IPS-NIHi11 (cell line): ENCODE results near the gene KHDC3L.
"Not testable (repeated sequence)": the region's sequence is repeated elsewhere in the genome, so short reads cannot be mapped to it uniquely, and the experiment has no call there.

ENCODE experiments used
- DNase-seq: peaks from one replicate; pipeline ENCODE4 v3.0.0; 2012; ENCODE audit warnings: mixed read lengths, low spot score

KHDC3L gene

DNA sequence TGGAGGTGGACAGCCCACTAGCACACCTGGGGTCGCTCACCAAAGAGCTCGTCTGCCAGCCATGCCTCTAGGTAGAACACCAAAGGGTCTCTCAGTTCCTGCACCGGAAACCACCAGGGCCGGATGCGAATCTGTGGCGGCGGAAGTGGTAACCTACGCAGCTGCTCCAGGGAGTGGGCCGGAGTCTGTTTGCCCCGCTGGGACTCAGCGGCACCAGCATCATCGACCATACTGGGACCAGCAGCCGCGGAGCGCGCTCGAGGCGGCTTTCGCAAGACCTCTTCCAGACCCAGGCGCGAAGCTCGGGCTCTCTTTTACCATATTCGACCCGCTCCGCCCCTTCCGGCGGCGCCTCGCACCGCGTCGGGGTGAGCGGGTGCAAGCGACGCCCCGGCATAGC lies 7.1 kb downstream of the KHDC3L start, which contains the start of gene OOEP:
OOEP (minus strand) TSS at position 335 of the 400 bp plus-strand sequence; CDS start at position 230, 105 bp downstream.
- DNase-seq = no peak

DNA sequence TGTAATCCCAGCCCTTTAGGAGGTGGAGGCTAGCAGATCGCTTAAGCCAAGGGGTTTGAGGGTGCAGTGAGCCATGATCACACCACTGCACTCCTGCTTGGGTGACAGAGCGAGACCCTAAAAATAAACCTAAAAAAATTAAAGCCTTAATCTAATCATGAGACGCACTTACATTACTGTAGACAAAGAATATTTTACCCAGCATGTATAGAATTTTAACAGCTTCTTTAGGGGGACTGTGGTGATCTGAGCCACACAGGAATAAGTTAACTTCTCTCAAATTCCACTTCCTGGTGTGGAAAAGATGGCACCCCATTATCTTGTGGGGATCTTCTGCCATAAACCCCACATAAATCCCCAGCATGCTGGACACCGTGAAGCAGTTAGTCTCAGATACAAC lies 9.5 kb downstream of the KHDC3L start:
- DNase-seq = no peak

- DNase-seq = no peak
Measured at GRCh38 chr6:73372516-73372915, 10.1 kb downstream of the KHDC3L start.

GRCh38 chr6:73375216-73375615 lies 12.8 kb downstream of the KHDC3L start:
- no peak for DNase-seq

GRCh38 chr6:73377225-73377624 lies 14.8 kb downstream of the KHDC3L start:
- DNase-seq = no peak

DNA sequence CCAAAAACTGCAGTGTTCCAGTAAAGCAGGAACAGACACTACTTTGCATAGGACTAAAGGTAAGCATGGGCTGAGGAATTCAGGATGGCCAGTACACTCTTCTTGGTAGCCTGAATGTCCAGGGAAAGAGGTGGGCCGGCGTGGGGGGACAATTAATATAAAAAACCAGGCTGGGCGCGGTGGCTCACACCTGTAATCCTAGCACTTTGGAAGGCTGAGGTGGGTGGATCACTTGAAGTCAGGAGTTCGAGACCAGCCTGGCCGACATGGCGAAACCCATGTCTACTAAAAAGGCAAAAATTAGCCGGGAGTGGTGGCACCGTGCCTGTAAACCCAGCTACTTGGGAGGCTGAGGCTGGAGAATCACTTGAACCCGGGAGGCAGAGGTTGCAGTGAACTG lies 19.1 kb downstream of the KHDC3L start:
- DNase-seq = not testable (repeated sequence)

GRCh38 chr6:73382462-73383113 lies 20.1 kb downstream of the KHDC3L start:
- DNase-seq = no peak

- DNase-seq = no peak
Measured at GRCh38 chr6:73388433-73388799, 26.0 kb downstream of the KHDC3L start.

- peak; percentile 81 for DNase-seq
Measured at GRCh38 chr6:73388800-73389512, 26.5 kb downstream of the KHDC3L start.

GRCh38 chr6:73389854-73390253 lies 27.4 kb downstream of the KHDC3L start:
- DNase-seq = no peak

GRCh38 chr6:73391675-73392074 lies 29.2 kb downstream of the KHDC3L start:
- no peak for DNase-seq

DNA sequence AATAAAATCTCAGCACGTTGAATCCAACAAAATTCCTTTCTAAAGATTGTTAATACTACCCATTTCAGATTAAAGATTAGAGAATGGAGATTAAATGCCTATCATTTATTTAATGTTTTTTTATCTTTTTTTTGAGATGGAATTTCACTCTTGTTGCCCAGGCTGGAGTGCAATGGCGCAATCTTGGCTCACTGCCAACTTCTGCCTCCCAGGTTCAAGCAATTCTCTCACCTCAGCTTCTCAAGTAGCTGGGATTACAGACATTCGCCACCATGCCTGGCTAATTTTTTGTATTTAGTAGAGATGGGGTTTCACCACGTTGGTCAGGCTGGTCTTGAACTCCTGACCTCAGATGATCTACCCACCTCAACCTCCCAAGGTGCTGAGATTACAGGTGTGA lies 29.7 kb downstream of the KHDC3L start:
- DNase-seq = not testable (repeated sequence)

- DNase-seq = no peak
Measured at GRCh38 chr6:73393278-73393677, 30.8 kb downstream of the KHDC3L start.

DNA sequence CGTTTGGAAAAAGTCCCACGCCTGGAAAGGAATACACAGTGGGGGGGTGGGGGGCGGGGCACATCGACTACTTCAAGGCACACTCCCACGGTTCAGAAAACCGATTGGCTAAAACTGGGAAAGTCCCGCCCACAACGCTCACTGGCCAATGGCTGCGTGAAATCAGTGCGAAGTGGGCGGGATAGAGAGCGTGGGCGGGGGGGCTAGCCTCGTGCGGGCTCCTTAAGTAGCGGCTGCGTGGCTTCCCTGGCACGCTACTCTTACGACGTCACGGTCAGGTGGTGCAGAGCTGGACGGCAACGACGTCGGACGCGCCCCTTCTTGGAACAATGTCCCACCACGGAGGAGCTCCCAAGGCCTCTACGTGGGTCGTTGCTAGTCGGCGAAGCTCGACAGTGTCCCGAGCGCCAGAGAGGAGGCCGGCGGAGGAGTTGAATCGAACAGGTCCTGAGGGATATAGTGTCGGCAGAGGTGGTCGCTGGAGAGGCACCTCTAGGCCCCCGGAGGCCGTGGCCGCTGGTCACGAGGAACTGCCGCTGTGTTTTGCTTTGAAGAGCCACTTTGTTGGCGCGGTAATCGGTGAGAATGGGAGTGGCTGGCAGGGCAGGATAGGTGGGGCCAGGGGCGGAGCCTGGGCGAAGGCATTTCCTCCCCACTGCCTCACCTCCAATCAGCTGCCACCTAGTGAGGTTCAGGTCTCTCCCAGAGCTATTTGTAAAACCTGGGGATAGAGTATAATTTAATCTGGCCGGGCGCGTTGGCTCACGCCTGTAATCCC lies 32.3 kb downstream of the KHDC3L start, which contains the start of gene DDX43:
DDX43 (plus strand) TSS at position 252 of the 778 bp plus-strand sequence; CDS start at position 330, 78 bp downstream.
- DNase-seq = peak; percentile 63

GRCh38 chr6:73395875-73396274 lies 33.4 kb downstream of the KHDC3L start:
- no peak for DNase-seq

DNA sequence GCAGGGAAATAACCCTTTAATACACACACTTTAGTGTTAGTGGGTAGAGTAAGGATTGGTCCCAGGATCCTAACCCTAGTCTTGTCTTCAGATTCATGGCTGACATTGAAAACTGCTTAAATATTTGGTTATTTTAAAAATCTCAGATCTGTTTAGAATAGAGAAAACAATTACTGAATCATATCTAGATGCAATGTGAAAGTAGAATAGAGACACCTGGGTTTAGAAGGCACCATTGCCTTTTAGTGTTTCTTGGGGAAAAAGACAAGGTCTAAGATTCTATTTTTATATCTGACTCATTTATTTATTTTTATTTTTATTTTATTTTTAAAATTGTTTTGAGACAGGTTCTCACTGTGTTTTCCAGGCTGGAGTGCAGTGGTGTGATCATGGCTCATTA lies 38.2 kb downstream of the KHDC3L start:
- no peak for DNase-seq

DNA sequence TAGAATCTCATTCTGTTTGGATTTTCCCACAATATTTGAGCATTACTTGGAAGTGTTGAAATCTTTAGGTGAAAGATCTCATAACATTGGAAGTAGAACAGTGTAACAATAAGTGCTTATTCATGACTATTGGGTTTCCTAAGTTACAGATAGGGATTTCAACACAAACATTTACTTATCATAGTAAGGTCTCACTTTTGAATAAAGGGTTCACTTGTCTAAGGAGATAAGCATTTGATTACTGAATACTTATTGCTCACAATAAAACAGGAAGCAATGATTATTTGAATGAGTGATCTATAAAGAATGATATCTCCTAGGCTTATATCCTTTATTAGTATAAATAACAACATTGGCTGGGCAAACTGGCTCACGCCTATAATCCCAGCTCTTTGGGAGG lies 46.9 kb downstream of the KHDC3L start:
- no peak for DNase-seq

- DNase-seq = no peak
Measured at GRCh38 chr6:73413102-73413501, 50.6 kb downstream of the KHDC3L start.
